Measurements from ENCODE around the gene TNIP2. TPM values are rescaled to one million over a fixed set of nuclear protein-coding genes. Genes with fewer than 3 reads are reported as not detected.

Gene TNIP2
- total and polyA plus RNA-seq, 8 donors: 11.4 to 25.4 (median 17.9) TPM

GRCh38 chr4:2714918-2715317 is 41.2 kb downstream of the TNIP2 start:
- Histone ChIP-seq H3K4me3 (no peak overlapping the region), H3K36me3 (peaks cover 0 to 10% (median 0%) of the 10 kb centered on the region in 3 donors), H3K27me3 (no peaks in the 10 kb centered on the region), H3K4me1 (peaks cover 13 to 15% (median 13%) of the 10 kb centered on the region in 3 donors), H3K9me3 (no peaks in the 10 kb centered on the region), H3K27ac (peak overlapping the region in 3 of 4 donors; percentile 6 to 52 (median 33))
- DNase-seq (peak in 1 of 6 donors; percentile 17), ATAC-seq (peak in 2 of 4 donors; percentile 18 to 24), FAIRE-seq (no peak)
- TF ChIP-seq CTCF (IDR thresholded peaks at IDR 0.05): no peak
- 60 to 63% methylated on average over 4 of the region's 4 CpGs for WGBS, 2 donors
- intact Hi-C loops (cut with DNase I): no loop called here

DNA sequence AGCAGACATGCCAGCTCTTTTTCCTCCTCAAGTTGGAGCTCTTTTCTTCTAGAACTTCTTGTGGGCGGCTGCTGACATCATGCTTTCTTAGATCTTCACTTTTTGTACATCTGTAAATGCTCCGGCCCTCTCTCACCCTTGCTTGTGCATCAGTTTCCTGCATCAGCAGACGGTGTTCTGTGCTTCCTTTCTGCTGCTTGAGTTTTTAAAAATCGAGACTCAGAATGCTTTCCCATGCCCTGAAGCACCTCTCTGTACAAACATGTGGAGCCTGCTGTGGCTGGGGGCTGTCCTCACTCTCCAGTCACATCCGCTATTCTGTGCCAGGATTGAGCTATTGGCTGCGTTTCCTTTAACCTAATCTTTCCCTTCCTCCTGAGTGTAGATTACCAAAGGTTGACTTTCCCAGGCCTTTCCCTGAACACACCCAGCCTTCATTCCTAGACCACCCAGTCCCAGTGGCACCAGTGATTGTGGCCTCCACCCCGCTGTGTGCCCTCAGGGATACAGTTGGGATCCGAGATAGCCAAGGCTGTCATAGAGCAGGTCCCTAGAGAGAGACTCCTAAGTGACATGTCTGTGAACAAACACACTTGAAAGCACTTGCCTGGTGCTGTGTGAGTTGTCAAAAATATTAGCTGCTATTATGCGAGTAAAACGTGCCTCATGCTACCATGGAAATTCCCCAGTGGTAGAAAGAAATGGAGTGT is 41.9 kb downstream of the TNIP2 start:
- intact Hi-C loops (cut with DNase I): no loop called here
- no peak for FAIRE-seq

DNA sequence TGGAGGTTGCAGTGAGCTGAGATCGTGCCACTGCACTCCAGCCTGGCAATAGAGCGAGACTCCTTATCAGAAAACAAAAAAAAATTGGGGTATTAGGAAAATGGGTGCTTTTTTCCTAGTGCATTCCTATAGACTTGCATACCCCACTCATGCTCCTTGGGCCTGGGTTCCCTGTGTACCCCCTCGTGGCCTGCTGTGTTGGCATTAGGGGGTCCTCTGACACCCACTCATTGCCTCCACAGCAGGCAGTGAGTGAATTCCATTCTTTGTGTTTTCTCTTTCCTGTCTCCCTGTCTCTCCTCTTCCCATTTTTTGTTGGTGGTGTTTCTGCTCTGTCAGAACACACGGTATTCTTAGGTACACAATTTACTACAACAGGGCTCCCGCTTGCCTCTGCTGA is 42.8 kb downstream of the TNIP2 start:
- Histone ChIP-seq H3K4me3 (no peak overlapping the region), H3K4me1 (peaks cover 13 to 15% (median 13%) of the 10 kb centered on the region in 3 donors), H3K27me3 (no peaks in the 10 kb centered on the region), H3K9me3 (no peaks in the 10 kb centered on the region), H3K27ac (peak overlapping the region in 1 of 4 donors; percentile 33), H3K36me3 (peaks cover 0 to 10% (median 0%) of the 10 kb centered on the region in 3 donors)
- no peak for ATAC-seq
- intact Hi-C loops (cut with DNase I): no loop called here
- WGBS, 2 donors: 96% methylated on average over 5 of the region's 5 CpGs
- no peak for DNase-seq
- no peak for TF ChIP-seq CTCF (IDR thresholded peaks at IDR 0.05)
- no peak for FAIRE-seq

More for the DNA sequence above, 41.9 kb downstream of the TNIP2 start:
- DNase-seq (peak in 3 of 6 donors; percentile 45 to 55 (median 48)), ATAC-seq (peak; percentile 89 to 96 (median 94))
- no peak for TF ChIP-seq CTCF (IDR thresholded peaks at IDR 0.05)
- Histone ChIP-seq H3K4me1 (peaks cover 13 to 15% (median 13%) of the 10 kb centered on the region in 3 donors), H3K27me3 (no peaks in the 10 kb centered on the region), H3K9me3 (no peaks in the 10 kb centered on the region), H3K4me3 (no peak overlapping the region), H3K27ac (peak overlapping the region in 3 of 4 donors; percentile 6 to 52 (median 33)), H3K36me3 (peaks cover 0 to 10% (median 0%) of the 10 kb centered on the region in 3 donors)
- 49 to 51% methylated on average over 10 of the region's 10 CpGs for WGBS, 2 donors

DNA sequence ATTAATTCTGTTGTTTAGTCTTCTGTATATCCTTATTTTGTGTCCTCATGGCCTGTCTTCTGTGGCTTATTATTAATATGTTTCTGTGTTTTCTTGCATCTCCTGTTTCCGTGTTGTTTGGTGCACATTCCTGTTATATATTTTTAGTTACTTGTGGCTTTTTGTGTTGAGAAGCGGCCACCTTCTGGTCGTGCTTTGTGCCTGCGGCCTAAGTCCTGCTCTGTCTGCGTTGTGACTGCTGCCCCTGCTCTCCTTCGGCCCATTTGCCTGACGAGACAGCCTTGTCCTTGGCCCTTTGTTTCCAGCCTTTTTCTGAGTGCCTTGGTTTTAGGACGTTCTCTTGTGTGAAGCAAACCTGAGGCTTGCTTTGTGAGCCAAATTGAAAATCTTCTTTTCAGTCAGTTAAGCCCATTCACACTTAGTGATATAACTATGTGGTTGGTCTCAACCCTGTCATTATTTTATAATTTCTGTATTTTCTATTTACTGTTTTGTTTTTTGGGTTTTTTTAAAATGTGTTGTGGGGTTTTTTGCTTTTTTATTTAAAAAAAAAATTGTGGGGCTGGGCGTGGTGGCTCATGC is 43.8 kb downstream of the TNIP2 start:
- no peak for TF ChIP-seq CTCF (IDR thresholded peaks at IDR 0.05)
- DNase-seq: no peak
- intact Hi-C loops (cut with DNase I): no loop called here
- Histone ChIP-seq H3K4me3 (no peak overlapping the region), H3K27ac (no peak overlapping the region), H3K9me3 (no peaks in the 10 kb centered on the region), H3K36me3 (peaks cover 0 to 10% (median 0%) of the 10 kb centered on the region in 3 donors), H3K4me1 (peaks cover 13 to 15% (median 13%) of the 10 kb centered on the region in 3 donors), H3K27me3 (no peaks in the 10 kb centered on the region)
- WGBS, 2 donors: 88 to 92% methylated on average over 9 of the region's 9 CpGs
- no peak for ATAC-seq
- FAIRE-seq: no peak

DNA sequence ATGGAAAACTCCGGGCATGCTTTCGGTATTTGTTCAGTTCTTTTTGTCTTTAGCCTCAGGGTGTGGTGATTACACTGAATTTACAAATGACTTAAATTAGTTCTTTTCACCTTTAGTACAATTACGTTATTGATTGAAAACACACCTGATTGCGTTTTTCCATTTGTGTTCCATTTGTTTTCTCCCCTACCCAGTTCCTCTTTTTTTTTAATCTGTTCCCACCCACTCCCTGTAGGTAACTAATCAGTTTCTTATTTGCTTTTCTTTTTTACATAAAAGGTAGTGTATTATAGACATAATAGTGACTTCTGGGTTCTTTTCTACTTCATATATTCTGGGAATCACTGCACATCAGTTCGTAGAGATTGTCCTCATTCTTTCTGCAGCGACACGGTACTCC is 53.4 kb downstream of the TNIP2 start:
- Histone ChIP-seq H3K27ac (no peak overlapping the region), H3K9me3 (no peaks in the 10 kb centered on the region), H3K27me3 (no peaks in the 10 kb centered on the region), H3K4me3 (no peak overlapping the region), H3K4me1 (no peaks in the 10 kb centered on the region), H3K36me3 (peaks cover 0 to 32% (median 8%) of the 10 kb centered on the region in 3 donors)
- ATAC-seq (no peak), FAIRE-seq (no peak), DNase-seq (no peak)
- no peak for TF ChIP-seq CTCF (IDR thresholded peaks at IDR 0.05)
- 90 to 92% methylated on average over 7 of the region's 7 CpGs for WGBS, 2 donors
- intact Hi-C loops (cut with DNase I): no loop called here

All from pancreas (tissue), 10 donors.